Testis (tissue), 3 donors: ENCODE data around the gene TMEM101. TPM values are rescaled to one million over a fixed set of nuclear protein-coding genes. Genes with fewer than 3 reads are reported as not detected.

Experiments used
- DNase-seq: peaks from one replicate; pipeline ENCODE4 v3.0.0-alpha.2; 2019
- H3K27ac ChIP-seq, 2 donors: fragments of 200-600 bp; sonication (generic); one replicate each; pipeline ENCODE4 v1.5.1; 2019
- H3K27me3 ChIP-seq: fragments of 200-600 bp; sonication (generic); one replicate; pipeline ENCODE4 v1.5.1; 2019
- H3K36me3 ChIP-seq: fragments of 200-600 bp; sonication (generic); one replicate; pipeline ENCODE4 v1.5.1; 2017; ENCODE audit warnings: low read depth; ENCODE audit errors: missing control alignments
- H3K4me1 ChIP-seq: fragments of 200-600 bp; sonication (generic); one replicate; pipeline ENCODE4 v1.5.1; 2019
- H3K4me3 ChIP-seq, 2 donors: fragments of 200-600 bp; sonication (generic); one replicate each; pipeline ENCODE4 v1.5.1; 2017 to 2019
- H3K9me3 ChIP-seq: fragments of 200-600 bp; sonication (generic); one replicate; pipeline ENCODE4 v1.5.1; 2017
- CTCF ChIP-seq, 3 experiments: fragments of 450-650 bp in 2 of 3; fragments of 200-600 bp in 1 of 3; sonication (generic) in 1 of 3; IDR thresholded peaks; one replicate each; pipeline ENCODE4 v1.5.1; 2016 to 2019; ENCODE audit warnings: antibody characterized with exemption in 3 of 3, mild to moderate bottlenecking in 2 of 3, moderate library complexity in 1 of 3
- POLR2A ChIP-seq: fragments of 450-650 bp; IDR thresholded peaks from one replicate; pipeline ENCODE4 v1.6.1; 2017; ENCODE audit warnings: antibody characterized with exemption, mild to moderate bottlenecking, moderate library complexity
- WGBS, 2 donors: methylation state at CpG; one replicate each; pipeline ENCODE4 v1.1.5; 2018; 5-methylcytosine and 5-hydroxymethylcytosine counted together
- intact Hi-C: fragments of 100-400 bp; cut with DNase I; formaldehyde crosslinking; loops from one replicate; pipeline ENCODE4 v1.15.1; 2023; ENCODE audit warnings: low total_unique reads
- polyA plus RNA-seq: library from polyadenylated mRNA; stranded (reverse); fragments of 350-450 nt; fragmentation: Illumina TruSeq; extraction: RNeasy Lipid Tissue Mini Kit (QIAGEN cat#74804); gene quantifications from one replicate; pipeline ENCODE4 v1.2.3, GENCODE V29; 2014; ENCODE audit warnings: low read depth, low replicate concordance; ENCODE audit not compliant: insufficient read depth
- total RNA-seq, 2 donors: library from RNA; depleted of rRNA; stranded (reverse); fragments of >200 nt; gene quantifications; one replicate each; pipeline ENCODE4 v1.2.3, GENCODE V29; 2016

TMEM101 gene
- total and polyA plus RNA-seq, 3 donors from 2014 or later: 38.4 to 63.3 (median 51.1) TPM

- H3K36me3 ChIP-seq: no peaks in the 10 kb centered on the region
Observed at GRCh38 chr17:43987131-43988021, 27.4 kb downstream of the TMEM101 start.

GRCh38 chr17:43986225-43986981 lies 28.4 kb downstream of the TMEM101 start:
- no peak for DNase-seq
- no peaks in the 10 kb centered on the region for H3K4me1 ChIP-seq
- no peaks in the 10 kb centered on the region for H3K9me3 ChIP-seq
- H3K27ac ChIP-seq: no peak overlapping the region
- no peak overlapping the region for H3K4me3 ChIP-seq
- intact Hi-C loops: no loop called here
- TF ChIP-seq POLR2A (no peak), CTCF (IDR thresholded peaks at IDR 0.05) (no peak)
- no peaks in the 10 kb centered on the region for H3K27me3 ChIP-seq
- WGBS, 2 donors: 89 to 92% methylated on average over 7 of the region's 7 CpGs
- no peaks in the 10 kb centered on the region for H3K36me3 ChIP-seq

More at GRCh38 chr17:43987131-43988021, 27.4 kb downstream of the TMEM101 start:
- Histone ChIP-seq H3K9me3 (no peaks in the 10 kb centered on the region), H3K27me3 (no peaks in the 10 kb centered on the region), H3K4me3 (no peak overlapping the region), H3K27ac (no peak overlapping the region), H3K4me1 (no peaks in the 10 kb centered on the region)
- 64 to 76% methylated on average over 10 to 12 of the region's 12 CpGs for WGBS, 2 donors
- TF ChIP-seq POLR2A (no peak), CTCF (IDR thresholded peaks at IDR 0.05) (no peak)
- intact Hi-C loops: no loop called here
- DNase-seq: no peak

GRCh38 chr17:43984521-43984920 lies 30.2 kb downstream of the TMEM101 start:
- H3K4me3 ChIP-seq: no peak overlapping the region
- no peaks in the 10 kb centered on the region for H3K27me3 ChIP-seq
- no peaks in the 10 kb centered on the region for H3K36me3 ChIP-seq

More at GRCh38 chr17:43984521-43984920, 30.2 kb downstream of the TMEM101 start:
- no peaks in the 10 kb centered on the region for H3K9me3 ChIP-seq
- no peak overlapping the region for H3K27ac ChIP-seq
- no peak for TF ChIP-seq POLR2A
- TF ChIP-seq CTCF (IDR thresholded peaks at IDR 0.05): no peak
- no peaks in the 10 kb centered on the region for H3K4me1 ChIP-seq
- intact Hi-C loops: no loop called here
- 32 to 62% methylated on average over 8 of the region's 8 CpGs for WGBS, 2 donors
- DNase-seq: no peak
